GM18508 (cell line): ENCODE data around the gene GOLT1A.

ENCODE experiments used
- ATAC-seq: cut with Tn5 transposase; IDR thresholded peaks from one replicate; pipeline ENCODE4 v1.9.1; 2021; ENCODE audit warnings: moderate number of reproducible peaks; ENCODE audit not compliant: insufficient read depth, unreplicated experiment

GOLT1A gene

DNA sequence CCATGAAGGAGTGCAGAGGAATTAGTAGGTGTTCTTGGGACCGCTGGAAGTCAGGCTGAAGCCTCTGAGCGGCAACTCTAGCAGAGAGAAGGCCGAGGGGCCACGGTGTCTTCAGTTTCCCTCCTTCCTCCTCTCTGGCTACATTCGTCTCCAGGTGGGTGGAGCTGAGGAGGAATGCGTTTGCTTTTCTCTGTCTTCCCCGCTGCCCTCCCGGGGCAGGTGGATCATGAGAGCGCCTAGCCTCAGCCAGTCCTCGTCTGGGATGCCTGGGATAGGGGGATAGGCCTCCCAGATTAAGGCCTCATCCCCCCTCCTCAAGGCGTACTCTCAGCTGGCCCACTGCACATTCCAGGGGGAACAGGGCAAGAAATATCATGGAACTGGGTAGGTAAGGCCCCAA lies 7.5 kb upstream of the GOLT1A start:
- ATAC-seq: no peak

DNA sequence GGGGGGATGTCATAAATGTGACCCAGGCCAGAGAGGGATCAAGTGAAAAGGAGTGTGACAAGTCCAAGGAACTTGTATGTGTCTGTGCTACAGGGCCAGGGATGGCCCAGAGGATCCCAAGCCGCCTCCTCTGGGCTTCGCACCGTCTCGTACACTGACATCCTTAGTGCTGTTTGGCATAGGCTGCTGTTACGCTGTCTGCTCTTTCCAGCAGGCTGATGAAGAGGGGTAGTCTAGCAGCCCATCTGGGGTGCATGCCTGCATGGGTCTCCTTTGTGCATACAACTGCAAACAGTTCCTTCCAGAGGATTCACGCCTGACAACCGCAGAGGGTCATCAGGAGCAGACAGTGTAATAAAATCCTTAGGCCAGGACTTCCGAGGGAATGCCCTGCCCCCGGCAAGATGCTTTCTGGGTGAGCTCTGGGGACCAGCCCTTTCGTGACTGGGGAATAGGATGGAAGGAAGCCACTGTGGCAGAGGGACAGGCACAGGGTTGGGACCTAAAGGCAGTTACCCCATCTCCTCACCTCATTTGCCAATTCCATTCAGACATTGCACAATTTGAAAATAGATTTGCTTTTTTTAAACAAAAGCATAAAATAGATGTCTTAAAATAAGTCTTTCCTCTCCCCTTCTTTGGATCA lies 6.3 kb upstream of the GOLT1A start:
- no peak for ATAC-seq

DNA sequence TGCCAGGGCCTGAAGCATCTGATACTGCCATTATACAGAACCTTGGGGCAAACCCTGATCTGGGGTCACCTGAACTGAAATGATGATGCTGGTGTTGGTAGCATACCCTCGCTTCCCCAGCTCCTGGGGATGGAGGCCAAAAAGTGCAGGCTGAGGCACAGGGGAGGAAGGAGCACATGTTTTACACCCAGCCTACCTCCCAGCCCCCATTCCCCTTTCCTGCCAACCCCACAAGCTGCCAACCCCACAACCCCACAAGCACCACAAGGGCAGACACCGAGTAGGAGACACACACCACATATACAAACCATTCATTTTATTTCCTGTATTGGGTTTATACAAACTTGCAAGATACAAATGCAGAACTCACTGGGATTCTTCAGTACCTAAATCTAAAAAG lies 4.8 kb upstream of the GOLT1A start:
- ATAC-seq: no peak

DNA sequence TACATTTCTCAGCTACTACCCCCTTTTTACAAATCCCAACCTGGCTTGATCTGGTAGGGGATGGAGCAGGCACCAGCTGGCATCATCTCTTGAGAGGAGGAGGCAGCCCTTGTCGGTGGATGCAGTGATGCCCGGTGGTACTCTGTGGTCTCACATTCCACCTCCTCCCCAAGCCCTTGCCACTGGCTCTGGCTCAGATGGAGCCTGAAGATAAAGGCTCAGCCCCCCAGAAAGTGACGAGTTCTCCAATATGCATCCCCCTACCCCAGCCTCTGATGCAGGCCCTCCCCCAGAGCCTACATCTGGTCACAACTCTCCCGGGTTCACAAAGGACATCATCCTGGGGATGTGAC lies 3.8 kb upstream of the GOLT1A start:
- ATAC-seq: no peak

DNA sequence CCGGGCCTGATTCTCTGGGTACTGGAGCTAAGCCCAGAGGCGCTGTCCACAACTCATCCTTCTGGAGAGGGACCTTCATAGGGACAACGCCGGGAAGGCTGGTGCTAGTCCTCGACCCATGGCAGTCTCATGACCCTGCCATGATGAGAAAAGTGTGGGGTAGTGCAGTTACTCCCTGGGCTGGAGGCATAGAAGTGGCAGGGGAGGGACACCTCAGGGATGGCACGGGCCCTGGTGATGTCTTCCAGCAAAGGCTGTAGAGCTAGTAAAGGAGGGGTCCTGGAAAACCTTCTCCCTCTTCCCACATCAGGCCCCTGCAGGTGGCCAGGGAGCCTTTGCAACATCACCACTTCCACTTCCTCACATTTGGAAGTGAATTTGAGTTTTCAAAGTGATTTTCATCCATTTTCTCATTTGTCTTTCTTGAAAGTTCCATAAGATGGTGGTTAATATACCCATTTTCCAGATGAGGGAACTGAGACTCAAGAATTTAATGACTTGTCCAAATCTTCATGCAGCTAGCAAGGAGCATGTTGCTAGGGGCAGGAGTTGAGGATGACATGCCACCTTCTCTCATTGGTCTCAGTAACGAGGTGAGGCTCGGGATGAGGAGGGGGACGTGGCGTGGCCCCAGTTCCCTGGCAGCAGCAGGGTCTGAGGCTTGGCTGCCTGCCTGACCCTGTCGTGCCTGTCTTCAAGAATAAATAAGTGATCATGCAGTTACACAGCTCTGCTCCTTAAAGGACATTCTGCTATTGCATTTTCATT lies 3.3 kb upstream of the GOLT1A start:
- ATAC-seq: no peak

DNA sequence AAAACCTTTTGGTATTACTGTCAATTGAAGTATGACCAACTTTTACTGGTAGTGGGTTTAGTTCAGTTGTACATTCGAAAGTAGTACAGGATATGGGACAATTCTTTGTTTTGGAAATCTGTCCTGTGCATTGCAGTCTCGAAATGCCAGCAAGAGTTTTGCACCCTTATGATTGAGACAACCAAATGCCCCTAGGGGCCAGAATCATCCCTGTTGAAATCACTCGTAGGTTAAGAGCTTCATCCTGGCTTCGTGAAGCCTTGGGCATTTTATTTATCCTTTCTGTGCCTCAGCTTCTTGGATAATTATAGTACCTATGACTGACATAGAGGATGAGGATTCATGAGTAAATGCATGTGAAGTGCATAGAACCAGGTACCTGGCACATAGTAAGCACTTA lies 2.4 kb upstream of the GOLT1A start:
- no peak for ATAC-seq

DNA sequence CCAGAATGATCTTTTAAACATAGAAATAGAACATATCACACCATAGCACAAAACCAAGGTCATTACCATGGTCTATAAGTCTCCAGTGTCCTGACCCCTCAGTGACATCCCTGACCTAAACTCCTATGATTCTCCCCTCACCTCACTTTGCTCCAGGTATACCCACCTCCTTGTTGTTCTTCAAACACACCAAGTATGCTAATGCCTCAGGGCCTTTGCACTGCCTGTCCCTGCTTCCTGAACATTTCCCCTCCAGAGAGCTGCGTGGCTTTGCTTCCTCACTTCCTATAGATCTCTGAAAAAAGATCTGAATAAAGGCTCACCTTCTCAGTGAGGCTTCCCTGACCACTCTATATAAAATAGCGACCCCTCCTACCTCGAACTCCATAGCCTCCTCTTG lies 1.1 kb downstream of the GOLT1A start:
- ATAC-seq: no peak

DNA sequence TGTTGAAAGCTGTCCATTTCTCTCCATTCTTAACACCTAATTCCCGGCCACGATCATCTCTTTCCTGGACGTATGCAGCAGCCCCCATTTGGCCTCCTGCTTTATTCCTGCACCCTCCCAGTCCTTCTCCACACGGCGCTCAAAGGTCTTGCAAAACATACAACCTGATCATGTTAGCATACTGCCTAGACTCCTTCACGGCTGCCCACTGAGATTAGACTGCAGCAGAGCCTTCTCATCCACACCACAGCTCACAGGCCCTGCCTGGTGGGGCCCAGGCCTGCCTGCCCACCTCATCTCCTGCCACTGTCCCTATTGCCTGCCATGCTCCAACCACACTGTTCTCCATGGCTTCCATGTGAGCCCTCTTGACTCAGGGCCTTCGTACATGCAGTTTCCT lies 2.7 kb downstream of the GOLT1A start:
- ATAC-seq: no peak

DNA sequence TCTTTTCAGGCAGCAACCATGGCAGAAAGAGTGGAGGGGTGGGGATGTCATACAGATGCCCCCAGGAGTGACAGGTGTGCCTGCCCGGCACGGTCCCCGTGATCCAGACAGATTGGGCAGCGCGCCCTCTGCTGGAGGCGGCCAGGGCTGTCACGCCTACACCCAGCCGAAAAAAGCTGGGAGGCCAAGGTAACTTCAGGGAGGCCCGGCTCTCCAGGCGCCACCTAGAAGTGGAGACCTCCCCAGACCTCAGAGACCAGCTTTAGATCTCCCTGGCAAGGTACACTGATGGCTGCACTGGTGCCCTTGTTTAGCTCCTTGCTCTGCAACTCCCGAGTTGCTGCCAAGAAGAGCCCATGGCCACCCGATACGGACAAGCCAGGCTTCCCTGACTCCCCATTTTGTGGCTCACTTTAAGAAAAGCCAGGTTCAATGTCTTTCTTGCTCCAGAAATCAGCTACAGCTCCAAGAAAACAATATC lies 6.6 kb downstream of the GOLT1A start:
- no peak for ATAC-seq

DNA sequence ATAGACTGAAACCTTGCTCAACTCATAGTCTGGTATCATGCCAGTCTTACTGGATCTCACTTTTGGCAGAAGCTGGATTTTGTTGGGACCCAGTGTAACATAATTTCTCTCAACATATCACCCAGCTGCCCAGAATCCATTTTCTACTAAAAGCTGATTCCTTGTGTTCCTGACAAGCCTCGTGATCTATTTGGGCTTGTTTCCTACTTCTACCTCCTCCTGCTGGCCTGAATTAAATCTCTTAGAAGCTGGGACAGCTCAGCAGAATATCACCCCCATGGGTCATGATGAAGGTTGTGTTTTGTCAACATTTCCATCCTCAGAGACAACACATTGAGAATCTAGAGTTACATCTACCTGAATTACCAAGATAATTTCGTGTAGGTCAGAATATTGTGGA lies 7.7 kb downstream of the GOLT1A start:
- ATAC-seq: no peak

DNA sequence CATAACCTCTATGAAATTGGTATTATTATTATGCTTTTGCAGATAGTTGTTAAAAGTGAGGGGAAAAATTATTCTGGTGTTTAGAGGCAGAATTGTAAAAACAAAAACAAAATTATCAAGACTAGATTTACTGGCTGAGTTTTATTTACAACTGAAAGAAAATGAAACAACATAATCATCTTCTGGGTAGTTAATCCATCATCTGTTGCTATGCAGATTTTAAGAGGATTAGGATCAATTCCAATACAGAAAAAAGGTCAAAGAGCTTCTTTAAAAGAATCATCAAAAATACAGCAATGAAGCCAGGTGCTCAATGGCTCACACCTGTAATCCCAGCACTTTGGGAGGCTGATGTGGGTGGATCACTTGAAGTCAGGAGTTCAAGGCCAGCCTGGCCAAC lies 8.3 kb downstream of the GOLT1A start:
- ATAC-seq: no peak

DNA sequence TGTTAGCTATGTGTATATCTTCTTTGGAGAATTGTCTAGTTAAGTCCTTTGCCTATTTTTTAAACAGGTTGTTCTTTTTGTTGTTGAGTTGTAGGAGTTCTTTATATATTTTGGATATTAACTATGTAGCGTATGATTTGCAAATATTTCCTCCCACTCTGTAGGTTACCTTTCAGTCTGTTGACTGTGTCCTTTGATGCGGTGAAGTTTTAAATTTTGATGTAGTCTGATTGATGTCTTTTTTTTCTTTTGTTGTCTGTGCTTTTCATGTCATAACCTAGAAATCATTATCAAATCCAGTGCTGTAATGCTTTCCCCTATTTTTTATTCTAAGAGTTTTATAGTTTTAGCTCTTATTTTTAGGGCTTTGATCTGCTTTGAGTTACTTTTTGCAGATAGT lies 8.8 kb downstream of the GOLT1A start:
- ATAC-seq: no peak

DNA sequence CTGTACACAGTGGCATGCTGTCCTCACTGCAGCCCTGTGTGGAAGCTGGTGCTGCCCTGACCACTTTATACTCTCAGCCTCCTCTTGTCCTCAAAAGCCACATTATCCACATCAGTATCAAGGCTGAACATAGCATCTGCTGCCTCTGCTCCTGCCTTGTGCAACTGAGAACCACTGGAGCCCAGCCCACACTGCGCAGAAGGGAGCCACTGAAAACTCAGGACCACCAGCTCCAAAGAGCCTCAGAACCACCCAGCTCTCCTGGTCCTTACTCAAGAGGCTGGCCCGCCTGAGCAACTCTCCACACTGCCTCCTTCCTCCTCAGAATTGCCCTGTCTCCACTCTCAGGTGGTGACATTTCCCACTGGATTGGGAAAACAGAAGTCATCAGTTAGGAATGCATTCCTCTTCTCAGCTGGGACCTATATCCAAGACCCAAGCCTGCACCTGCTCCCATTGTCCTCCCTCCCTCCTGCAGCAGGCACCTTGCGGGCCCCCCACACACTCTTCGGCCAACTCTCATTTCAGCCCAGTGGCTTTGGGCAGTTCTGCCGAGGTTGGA lies 10.5 kb downstream of the GOLT1A start:
- ATAC-seq: no peak

DNA sequence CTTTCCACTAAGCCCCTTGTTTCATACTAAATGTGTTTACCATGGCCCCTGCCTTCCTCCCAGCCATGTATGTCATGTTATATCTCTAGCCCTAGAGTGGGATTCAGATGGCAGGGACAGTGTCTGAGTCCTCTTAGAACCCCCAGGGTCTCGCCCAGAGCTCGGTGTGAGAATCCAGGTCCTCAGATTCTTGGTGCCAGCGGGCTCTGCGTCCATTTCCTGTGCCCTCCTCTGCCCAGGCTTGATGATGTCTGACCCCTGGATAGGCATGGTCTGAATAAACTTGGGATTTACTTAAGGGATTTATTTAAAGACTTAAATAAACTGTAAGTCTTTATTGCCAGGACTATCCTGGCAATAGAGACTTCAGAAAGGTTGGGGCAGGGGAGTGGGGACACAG lies 11.3 kb downstream of the GOLT1A start:
- ATAC-seq: no peak

DNA sequence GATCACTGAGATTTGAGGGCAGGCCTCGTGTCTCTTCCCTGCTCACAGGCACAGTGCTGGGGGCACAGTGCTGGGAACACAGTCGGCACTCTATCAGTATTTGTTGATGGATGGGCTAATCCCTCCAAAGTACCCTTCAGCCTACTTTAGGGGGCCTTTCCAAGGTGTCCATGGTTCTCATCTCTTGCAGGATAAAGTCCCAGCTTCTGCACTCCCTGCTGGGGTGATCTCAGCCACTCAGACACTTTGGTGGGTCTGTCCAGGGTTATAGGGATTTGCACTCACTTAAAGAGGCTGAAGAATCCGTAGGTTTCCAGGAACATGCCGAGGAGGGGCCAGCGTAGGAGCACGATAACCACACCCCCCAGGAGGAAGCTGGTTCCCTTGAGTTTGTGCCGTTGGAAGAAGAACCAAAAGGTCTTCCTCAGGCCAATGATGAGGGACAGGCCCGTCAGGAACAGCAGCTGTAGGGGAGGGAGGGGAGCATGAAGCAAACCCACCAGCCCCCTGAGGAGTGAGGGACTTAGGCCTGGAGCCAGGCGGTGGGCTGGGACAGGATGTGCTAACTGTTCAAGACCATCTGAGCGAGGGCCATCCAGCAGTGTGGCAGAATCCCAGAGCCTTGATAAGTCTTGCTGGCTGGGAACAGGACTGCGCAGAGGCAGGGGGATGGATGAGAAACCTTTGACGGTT lies 12.3 kb downstream of the GOLT1A start:
- no peak for ATAC-seq

DNA sequence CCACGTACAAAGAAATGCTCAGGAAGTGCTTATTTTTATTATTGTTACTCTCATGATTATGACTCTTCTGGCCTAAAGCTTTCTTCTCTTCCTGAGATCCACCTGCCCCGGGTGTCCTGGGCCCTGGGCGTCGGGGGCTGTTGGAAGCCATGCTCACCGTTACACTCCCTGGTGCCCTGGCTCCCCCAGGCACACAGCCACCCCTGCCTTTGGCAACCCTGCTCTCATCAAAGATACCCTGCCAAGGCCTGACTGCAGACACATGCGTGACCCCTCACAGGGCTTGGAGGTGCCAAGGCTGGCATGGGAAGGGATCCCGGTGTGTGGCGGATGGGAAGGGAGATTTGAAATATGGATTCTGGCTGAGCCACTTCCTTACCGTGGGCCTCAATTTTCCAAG lies 14.2 kb downstream of the GOLT1A start:
- no peak for ATAC-seq

DNA sequence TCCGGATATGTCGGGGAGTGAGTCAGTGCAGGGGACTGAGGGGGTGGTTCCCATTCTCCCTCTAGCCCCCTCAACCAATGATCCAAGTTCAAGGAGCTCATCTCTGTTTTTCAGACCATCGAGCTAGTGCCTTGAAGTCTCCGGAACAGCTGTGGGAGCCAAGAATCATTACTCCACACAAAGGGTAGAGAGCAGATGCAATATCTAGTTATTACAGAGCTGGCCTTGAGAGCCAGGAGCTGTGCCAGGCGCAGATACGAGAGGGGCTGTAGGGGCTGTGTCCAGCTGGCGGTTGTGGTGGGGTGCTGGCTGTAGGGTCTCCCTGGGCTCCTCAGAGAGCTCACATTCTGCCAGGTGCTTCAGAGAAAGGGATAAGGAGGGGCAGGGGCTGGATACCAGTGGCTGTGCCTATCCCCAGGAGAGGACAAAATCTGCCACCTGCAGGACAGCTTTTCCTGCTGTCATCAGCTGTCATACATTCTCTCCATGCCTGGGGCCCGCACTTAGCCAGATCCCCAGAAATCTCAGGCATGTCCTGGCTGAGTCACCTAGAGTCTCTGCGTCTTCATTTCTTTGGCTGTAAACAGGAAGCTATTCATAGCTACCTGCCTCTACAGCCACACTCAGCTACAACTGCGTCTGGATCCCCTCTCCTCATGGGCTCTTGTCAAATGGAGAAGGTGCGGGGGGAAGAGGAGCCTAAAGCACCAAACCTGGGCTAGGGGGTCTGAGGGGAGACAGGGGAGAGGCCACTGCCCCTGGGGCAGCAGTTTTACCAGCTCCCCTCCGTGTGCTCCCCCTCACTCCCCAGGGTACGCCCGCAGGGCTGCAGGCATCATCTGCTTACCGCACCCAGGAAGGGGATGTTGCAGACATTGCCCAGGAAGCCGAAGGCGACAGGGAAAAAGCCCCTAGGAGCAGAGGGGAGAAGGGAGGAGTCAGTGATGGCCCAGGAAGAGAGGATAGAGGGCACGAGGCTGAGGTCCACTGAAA lies 15.1 kb downstream of the GOLT1A start:
- no peak for ATAC-seq

DNA sequence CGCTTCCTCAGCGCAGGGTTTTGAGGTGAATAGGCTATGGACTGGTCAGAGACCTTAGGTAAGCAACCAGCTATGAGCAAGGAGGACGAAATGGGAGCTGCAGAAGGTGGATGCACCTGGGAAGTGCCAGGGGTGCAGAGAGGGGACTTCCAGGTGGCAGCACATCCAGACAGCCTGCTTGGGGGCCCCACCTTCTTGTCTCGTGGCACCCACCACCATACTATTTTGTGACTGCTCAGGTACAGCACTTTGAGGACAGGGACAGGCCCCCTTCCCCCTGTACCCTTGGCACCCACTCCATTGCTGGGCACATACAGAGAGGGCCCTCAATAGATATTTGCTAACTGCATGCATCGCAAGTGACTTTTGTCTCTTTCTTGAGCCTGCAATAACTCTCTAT lies 16.7 kb downstream of the GOLT1A start:
- no peak for ATAC-seq

DNA sequence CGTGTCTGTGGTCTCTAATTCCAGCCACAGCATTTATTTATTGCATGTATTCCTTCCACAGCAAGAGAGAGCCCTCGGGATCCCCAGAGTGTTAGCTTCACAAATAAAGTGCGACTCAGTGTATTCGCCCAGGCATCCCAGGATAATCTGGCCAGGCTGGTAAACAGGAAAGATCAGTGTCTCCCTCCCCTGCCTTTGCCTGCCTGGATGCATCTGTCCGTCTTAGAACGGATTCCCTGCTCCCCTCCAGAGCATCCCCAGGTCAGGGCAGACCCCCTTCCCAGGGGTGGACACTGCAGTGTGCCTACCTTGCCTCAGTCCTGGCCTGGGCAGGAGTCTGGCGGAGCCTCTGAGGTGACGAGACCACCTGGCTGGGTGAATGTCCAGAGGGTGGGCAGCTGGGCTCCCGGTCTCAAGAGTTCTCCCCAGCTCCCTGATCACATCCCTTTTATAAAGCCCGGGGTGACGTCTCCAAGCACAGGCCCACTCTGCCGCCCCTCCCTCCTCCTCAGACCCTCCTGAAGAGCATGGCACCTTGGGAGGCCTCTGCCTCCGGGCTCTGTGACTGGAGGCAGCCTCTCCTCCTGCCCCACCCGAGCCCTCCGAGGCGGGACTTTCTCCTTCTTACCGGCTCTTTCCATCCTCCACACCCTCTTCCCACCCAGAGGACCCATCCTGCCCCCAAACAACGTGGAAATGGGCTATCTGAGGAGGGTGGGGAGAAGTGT lies 17.6 kb downstream of the GOLT1A start, which contains the start of gene KISS1:
Gene KISS1, minus strand, starts transcription at position 424 of the 728 bp plus-strand sequence. CDS start 3,615 bp downstream, outside the sequence.
- ATAC-seq: no peak
